Activated naive CD4-positive, alpha-beta T cell treated with anti-CD3 and anti-CD28 coated beads for 36 hours (primary cell): Measurements from ENCODE around the gene ZBTB20. TPM values are rescaled to one million over a fixed set of nuclear protein-coding genes. Genes with fewer than 3 reads are reported as not detected.

Experiments used
- CTCF ChIA-PET: fragments of 350-600 bp; sonication (Branson Sonifier 250); formaldehyde crosslinking; loops from one replicate; lab custom pipeline; 2021; ENCODE audit warnings: antibody characterized with exemption; lab: Charles Lee
- DNase-seq: peaks from one replicate; pipeline ENCODE4 v3.0.0-alpha.2; 2020
- H3K27ac Mint-ChIP-seq: one replicate; pipeline ENCODE4 v1.8.0; 2021; ENCODE audit warnings: mild to moderate bottlenecking, mixed read lengths
- H3K27me3 Mint-ChIP-seq: one replicate; pipeline ENCODE4 v1.8.0; 2021; ENCODE audit warnings: low read depth, mixed read lengths
- H3K36me3 Mint-ChIP-seq: one replicate; pipeline ENCODE4 v1.8.0; 2021; ENCODE audit warnings: low read depth, mixed read lengths
- H3K4me1 Mint-ChIP-seq: one replicate; pipeline ENCODE4 v1.8.0; 2021; ENCODE audit warnings: low read depth, mixed read lengths
- H3K4me3 Mint-ChIP-seq: one replicate; pipeline ENCODE4 v1.8.0; 2021; ENCODE audit warnings: mild to moderate bottlenecking, moderate library complexity, mixed read lengths
- H3K9me3 Mint-ChIP-seq: one replicate; pipeline ENCODE4 v1.8.0; 2021; ENCODE audit warnings: mixed read lengths
- intact Hi-C: fragments of 100-400 bp; cut with micrococcal nuclease; formaldehyde crosslinking; loops from one replicate; pipeline ENCODE4 v1.15.1; 2023
- microRNA-seq: library from miRNA; unstranded; fragments of <30 nt; microRNA quantifications from one replicate; pipeline ENCODE4 v1.2.0, GENCODE V29; 2022; ENCODE audit warnings: borderline microRNAs expressed, borderline replicate concordance
- total RNA-seq, 2 experiments: library from RNA; stranded (reverse); gene quantifications; one replicate each; pipeline ENCODE4 v1.2.3, GENCODE V29; 2021

The ZBTB20 gene
- total RNA-seq, 2 experiments from 2014 or later, result 4.5 to 4.7 TPM

- CTCF ChIA-PET, result interaction anchor here (1.0 kb wide), 1 partner anchor 530 kb away, joined by 3 read pairs; no protein-coding TSS in a partner anchor
- no peak overlapping the region for H3K4me3 Mint-ChIP-seq
- intact Hi-C loops, result no loop called here
- H3K9me3 Mint-ChIP-seq, result no peaks in the 10 kb centered on the region
- DNase-seq, result no peak
- H3K27ac Mint-ChIP-seq, result no peak overlapping the region
- H3K36me3 Mint-ChIP-seq, result no peaks in the 10 kb centered on the region
- peaks cover 11% of the 10 kb centered on the region for H3K4me1 Mint-ChIP-seq
- no peaks in the 10 kb centered on the region for H3K27me3 Mint-ChIP-seq
These were observed 862.4 kb downstream of the ZBTB20 start for GRCh38 chr3:114284644-114285043.

Small RNAs within 50 kb of the gene (microRNA-seq; reads per million reads assigned to microRNA genes)
- not detected for gene MIR4796
